Measurements from ENCODE around the gene KIF26B. TPM values are rescaled to one million over a fixed set of nuclear protein-coding genes. Genes with fewer than 3 reads are reported as not detected.

KIF26B gene
- total and polyA plus RNA-seq, 7 donors = 0.01 to 0.32 (median 0.06) TPM

GRCh38 chr1:245232931-245233330 lies 78.1 kb downstream of the KIF26B start:
- intact Hi-C loops (cut with DNase I) = loop anchor here in 1 of 2 donors (2.0 kb wide), 1 partner anchor 38 kb away; no protein-coding TSS in a partner anchor
- Histone ChIP-seq H3K4me1 (no peaks in the 10 kb centered on the region), H3K27ac (no peak overlapping the region), H3K27me3 (ENCODE audit: insufficient read depth in 3 of 3, low read length in 2 of 3) (peaks cover 0 to 3% (median 0%) of the 10 kb centered on the region in 3 donors), H3K4me3 (no peak overlapping the region), H3K36me3 (ENCODE audit: insufficient read depth in 1 of 2, low read depth in 1 of 2) (no peaks in the 10 kb centered on the region), H3K9me3 (no peaks in the 10 kb centered on the region)
- TF ChIP-seq, protein P1, sequence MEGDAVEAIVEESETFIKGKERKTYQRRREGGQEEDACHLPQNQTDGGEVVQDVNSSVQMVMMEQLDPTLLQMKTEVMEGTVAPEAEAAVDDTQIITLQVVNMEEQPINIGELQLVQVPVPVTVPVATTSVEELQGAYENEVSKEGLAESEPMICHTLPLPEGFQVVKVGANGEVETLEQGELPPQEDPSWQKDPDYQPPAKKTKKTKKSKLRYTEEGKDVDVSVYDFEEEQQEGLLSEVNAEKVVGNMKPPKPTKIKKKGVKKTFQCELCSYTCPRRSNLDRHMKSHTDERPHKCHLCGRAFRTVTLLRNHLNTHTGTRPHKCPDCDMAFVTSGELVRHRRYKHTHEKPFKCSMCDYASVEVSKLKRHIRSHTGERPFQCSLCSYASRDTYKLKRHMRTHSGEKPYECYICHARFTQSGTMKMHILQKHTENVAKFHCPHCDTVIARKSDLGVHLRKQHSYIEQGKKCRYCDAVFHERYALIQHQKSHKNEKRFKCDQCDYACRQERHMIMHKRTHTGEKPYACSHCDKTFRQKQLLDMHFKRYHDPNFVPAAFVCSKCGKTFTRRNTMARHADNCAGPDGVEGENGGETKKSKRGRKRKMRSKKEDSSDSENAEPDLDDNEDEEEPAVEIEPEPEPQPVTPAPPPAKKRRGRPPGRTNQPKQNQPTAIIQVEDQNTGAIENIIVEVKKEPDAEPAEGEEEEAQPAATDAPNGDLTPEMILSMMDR (IDR thresholded peaks at IDR 0.05) = no peak
- ATAC-seq = no peak
- no peak for DNase-seq
- WGBS, 3 donors = 86 to 92% (median 88%) methylated on average over 6 of the region's 6 CpGs

- 68 to 72% (median 69%) methylated on average over 26 of the region's 26 CpGs for WGBS, 3 donors
- Histone ChIP-seq H3K4me1 (no peaks in the 10 kb centered on the region), H3K9me3 (no peaks in the 10 kb centered on the region), H3K27me3 (ENCODE audit: insufficient read depth in 3 of 3, low read length in 2 of 3) (peaks cover 0 to 3% (median 3%) of the 10 kb centered on the region in 3 donors), H3K36me3 (ENCODE audit: insufficient read depth in 1 of 2, low read depth in 1 of 2) (no peaks in the 10 kb centered on the region), H3K4me3 (no peak overlapping the region), H3K27ac (no peak overlapping the region)
- DNase-seq = no peak
- TF ChIP-seq, protein P1 (IDR thresholded peaks at IDR 0.05) = no peak
- intact Hi-C loops (cut with DNase I) = no loop called here
- ATAC-seq = no peak
These were observed 79.7 kb downstream of the KIF26B start for GRCh38 chr1:245234217-245235081.

- Histone ChIP-seq H3K4me1 (no peaks in the 10 kb centered on the region), H3K27ac (no peak overlapping the region), H3K4me3 (no peak overlapping the region), H3K36me3 (ENCODE audit: insufficient read depth in 1 of 2, low read depth in 1 of 2) (no peaks in the 10 kb centered on the region), H3K9me3 (no peaks in the 10 kb centered on the region), H3K27me3 (ENCODE audit: insufficient read depth in 3 of 3, low read length in 2 of 3) (peaks cover 0 to 3% (median 1%) of the 10 kb centered on the region in 3 donors)
- WGBS, 3 donors = 42 to 51% (median 46%) methylated on average over 6 of the region's 6 CpGs
- TF ChIP-seq, protein P1 (IDR thresholded peaks at IDR 0.05) = no peak
- DNase-seq = no peak
- intact Hi-C loops (cut with DNase I) = no loop called here
- ATAC-seq = no peak
These were observed 80.4 kb downstream of the KIF26B start for GRCh38 chr1:245235156-245235555.

DNA sequence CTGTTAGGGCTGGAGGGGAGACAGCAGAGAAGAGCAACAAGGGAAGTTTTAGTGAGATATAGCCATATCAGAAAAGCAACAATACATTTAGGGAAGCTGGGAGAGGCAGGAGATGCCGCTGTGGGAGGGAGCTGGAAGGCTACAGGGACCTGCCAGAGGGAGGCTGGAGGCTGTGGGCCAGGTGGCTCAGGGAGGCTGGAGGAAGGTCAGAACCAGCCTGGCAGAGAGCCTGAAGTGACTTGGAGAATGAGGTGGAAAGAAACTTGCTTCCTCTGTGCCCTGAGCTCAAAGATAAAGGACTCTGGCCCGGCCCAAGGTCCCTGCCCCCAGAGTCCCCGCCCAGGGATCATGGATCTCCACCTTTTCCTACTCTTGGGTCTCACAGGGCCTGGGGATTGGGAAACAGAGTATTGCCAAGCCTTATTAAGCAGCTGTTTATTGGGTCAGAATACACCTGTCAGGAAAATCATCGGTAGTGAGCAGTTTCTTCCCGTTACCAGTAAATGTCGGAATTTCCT lies 85.9 kb downstream of the KIF26B start:
- intact Hi-C loops (cut with DNase I) = no loop called here
- WGBS, 3 donors = 59 to 67% (median 61%) methylated on average over 6 of the region's 6 CpGs
- Histone ChIP-seq H3K36me3 (ENCODE audit: insufficient read depth in 1 of 2, low read depth in 1 of 2) (no peaks in the 10 kb centered on the region), H3K27me3 (ENCODE audit: insufficient read depth in 3 of 3, low read length in 2 of 3) (peaks cover 0 to 3% (median 0%) of the 10 kb centered on the region in 3 donors), H3K27ac (no peak overlapping the region), H3K9me3 (no peaks in the 10 kb centered on the region), H3K4me3 (no peak overlapping the region), H3K4me1 (no peaks in the 10 kb centered on the region)
- ATAC-seq = no peak
- TF ChIP-seq, protein P1 (IDR thresholded peaks at IDR 0.05) = no peak
- DNase-seq = no peak
